ENCODE results near the gene CACNA2D3.

CACNA2D3 gene

DNA sequence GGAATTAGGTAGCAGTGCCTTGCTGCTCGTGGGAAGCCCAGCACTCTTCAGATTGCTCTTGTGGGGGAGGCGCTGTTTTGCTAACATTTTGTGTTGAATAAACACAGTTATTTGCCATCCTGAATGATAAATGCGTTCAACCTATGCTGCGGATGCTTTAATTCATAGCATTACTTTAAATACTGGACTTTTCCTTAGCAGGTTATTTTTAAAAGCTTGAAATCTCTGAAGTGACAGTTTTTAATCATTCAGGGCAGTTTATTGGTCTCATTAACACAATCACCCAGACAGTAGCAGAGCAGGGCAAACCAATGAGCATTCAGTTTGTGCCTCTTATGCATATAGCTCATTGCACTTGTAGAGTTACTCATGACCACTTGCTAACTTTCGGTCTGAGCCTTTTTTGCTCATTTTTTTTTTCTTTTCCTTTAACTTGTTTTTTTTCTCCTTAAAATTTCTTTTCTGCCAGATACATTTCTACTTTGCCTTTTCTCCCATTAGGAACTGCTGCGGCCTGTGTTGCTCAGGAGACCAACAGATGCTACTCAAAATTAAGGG lies 5.2 kb downstream of the CACNA2D3 start:
- Histone ChIP-seq H3K4me2 (ENCODE audit: low read depth, low read length, poor library complexity, severe bottlenecking) (no peak overlapping the region), H3K27me3 (ENCODE audit: low read length) (no peaks in the 10 kb centered on the region), H3K9ac (ENCODE audit: low read length) (no peak overlapping the region), H3K9me2 (replicated peaks; ENCODE audit: insufficient read depth, low read length) (no peaks in the 10 kb centered on the region), H3F3A (ENCODE audit: insufficient read depth) (no peaks in the 10 kb centered on the region), H3K36me3 (ENCODE audit: low read length) (no peaks in the 10 kb centered on the region), H4K20me1 (ENCODE audit: low read depth, low read length) (no peaks in the 10 kb centered on the region), H3K27ac (ENCODE audit: low read depth, low read length) (no peak overlapping the region), H3K79me2 (ENCODE audit: insufficient read depth, low read length) (no peaks in the 10 kb centered on the region), H2AFZ (ENCODE audit: low read depth, low read length, severe bottlenecking) (no peak overlapping the region), H3K4me3 (ENCODE audit: insufficient read depth, low read length, poor library complexity, severe bottlenecking) (no peak overlapping the region), H3K9me3 (ENCODE audit: insufficient read depth, low read length) (no peaks in the 10 kb centered on the region)
- TF ChIP-seq EZH2phosphoT487 (conservative IDR thresholded peaks at IDR 0.05; ENCODE audit: low read length) = no peak
- TF ChIP-seq, protein P1, sequence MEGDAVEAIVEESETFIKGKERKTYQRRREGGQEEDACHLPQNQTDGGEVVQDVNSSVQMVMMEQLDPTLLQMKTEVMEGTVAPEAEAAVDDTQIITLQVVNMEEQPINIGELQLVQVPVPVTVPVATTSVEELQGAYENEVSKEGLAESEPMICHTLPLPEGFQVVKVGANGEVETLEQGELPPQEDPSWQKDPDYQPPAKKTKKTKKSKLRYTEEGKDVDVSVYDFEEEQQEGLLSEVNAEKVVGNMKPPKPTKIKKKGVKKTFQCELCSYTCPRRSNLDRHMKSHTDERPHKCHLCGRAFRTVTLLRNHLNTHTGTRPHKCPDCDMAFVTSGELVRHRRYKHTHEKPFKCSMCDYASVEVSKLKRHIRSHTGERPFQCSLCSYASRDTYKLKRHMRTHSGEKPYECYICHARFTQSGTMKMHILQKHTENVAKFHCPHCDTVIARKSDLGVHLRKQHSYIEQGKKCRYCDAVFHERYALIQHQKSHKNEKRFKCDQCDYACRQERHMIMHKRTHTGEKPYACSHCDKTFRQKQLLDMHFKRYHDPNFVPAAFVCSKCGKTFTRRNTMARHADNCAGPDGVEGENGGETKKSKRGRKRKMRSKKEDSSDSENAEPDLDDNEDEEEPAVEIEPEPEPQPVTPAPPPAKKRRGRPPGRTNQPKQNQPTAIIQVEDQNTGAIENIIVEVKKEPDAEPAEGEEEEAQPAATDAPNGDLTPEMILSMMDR (IDR thresholded peaks at IDR 0.05; ENCODE audit: insufficient read depth, low read length, poor library complexity, severe bottlenecking) = no peak

DNA sequence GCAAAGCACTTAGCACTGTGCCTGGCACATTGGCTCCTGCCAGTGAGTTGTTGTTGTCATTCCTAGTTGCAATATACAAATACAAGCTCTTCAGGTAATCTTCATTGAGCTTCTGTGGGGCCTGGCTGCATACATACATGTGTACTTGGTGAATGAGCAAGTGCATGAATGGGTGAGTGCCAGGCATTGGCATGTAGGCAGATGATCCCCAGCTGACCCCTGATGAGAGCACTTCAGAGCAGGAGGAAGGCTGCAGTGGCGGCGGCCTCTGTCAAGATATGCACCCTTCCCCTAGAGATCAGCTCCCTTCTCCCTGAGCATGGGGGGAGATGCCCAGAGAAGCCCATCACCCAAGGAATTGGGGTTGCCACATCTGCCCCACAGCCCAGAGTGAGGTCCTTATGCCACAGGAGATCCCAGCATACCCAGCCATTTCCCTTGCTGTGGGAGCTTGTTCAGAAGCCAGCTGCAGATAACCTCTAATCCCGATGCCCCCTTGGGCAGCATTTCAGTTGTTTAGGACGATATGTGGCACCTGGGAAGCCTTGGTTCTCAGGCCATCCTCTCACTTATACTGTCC lies 8.8 kb downstream of the CACNA2D3 start:
- TF ChIP-seq, protein P1 (IDR thresholded peaks at IDR 0.05; ENCODE audit: insufficient read depth, low read length, poor library complexity, severe bottlenecking) = no peak
- no peak for TF ChIP-seq EZH2phosphoT487 (conservative IDR thresholded peaks at IDR 0.05; ENCODE audit: low read length)
- no peaks in the 10 kb centered on the region for H4K20me1 ChIP-seq (ENCODE audit: low read depth, low read length)
- no peaks in the 10 kb centered on the region for H3K36me3 ChIP-seq (ENCODE audit: low read length)
- H3K27ac ChIP-seq (ENCODE audit: low read depth, low read length) = no peak overlapping the region
- H3K4me2 ChIP-seq (ENCODE audit: low read depth, low read length, poor library complexity, severe bottlenecking) = no peak overlapping the region
- no peaks in the 10 kb centered on the region for H3K79me2 ChIP-seq (ENCODE audit: insufficient read depth, low read length)
- H2AFZ ChIP-seq (ENCODE audit: low read depth, low read length, severe bottlenecking) = no peak overlapping the region
- no peak overlapping the region for H3K4me3 ChIP-seq (ENCODE audit: insufficient read depth, low read length, poor library complexity, severe bottlenecking)
- no peaks in the 10 kb centered on the region for H3K27me3 ChIP-seq (ENCODE audit: low read length)
- no peaks in the 10 kb centered on the region for H3K9me2 ChIP-seq (replicated peaks; ENCODE audit: insufficient read depth, low read length)
- no peaks in the 10 kb centered on the region for H3K9me3 ChIP-seq (ENCODE audit: insufficient read depth, low read length)
- H3F3A ChIP-seq (ENCODE audit: insufficient read depth) = no peaks in the 10 kb centered on the region
- no peak overlapping the region for H3K9ac ChIP-seq (ENCODE audit: low read length)

DNA sequence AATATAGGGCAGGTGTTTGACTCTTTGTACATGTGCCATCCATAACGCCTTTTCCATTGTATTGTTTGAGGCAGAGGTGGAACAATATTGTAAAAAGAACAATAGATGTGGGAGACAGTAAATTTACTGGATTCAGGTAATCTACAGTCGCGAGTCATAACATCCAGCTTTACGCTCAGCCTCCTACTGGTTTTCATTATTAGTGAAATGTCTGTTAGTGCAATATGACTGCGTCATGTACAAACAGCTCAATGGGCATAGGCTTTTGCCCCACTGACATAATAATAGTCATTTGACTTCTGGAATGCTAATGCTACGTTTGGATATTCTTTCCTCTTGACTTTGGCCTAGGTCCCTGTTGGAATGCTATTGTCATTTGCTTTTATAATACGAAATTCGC lies 9.5 kb downstream of the CACNA2D3 start:
- no peaks in the 10 kb centered on the region for H3K79me2 ChIP-seq (ENCODE audit: insufficient read depth, low read length)
- TF ChIP-seq EZH2phosphoT487 (conservative IDR thresholded peaks at IDR 0.05; ENCODE audit: low read length) = no peak
- TF ChIP-seq, protein P1 (IDR thresholded peaks at IDR 0.05; ENCODE audit: insufficient read depth, low read length, poor library complexity, severe bottlenecking) = no peak
- H3K27me3 ChIP-seq (ENCODE audit: low read length) = no peaks in the 10 kb centered on the region

More for the DNA sequence above, 9.5 kb downstream of the CACNA2D3 start:
- Histone ChIP-seq H3K36me3 (ENCODE audit: low read length) (no peaks in the 10 kb centered on the region), H3K4me3 (ENCODE audit: insufficient read depth, low read length, poor library complexity, severe bottlenecking) (no peak overlapping the region), H3K4me2 (ENCODE audit: low read depth, low read length, poor library complexity, severe bottlenecking) (no peak overlapping the region), H3K9ac (ENCODE audit: low read length) (no peak overlapping the region), H3K9me2 (replicated peaks; ENCODE audit: insufficient read depth, low read length) (no peaks in the 10 kb centered on the region), H3K27ac (ENCODE audit: low read depth, low read length) (no peak overlapping the region), H2AFZ (ENCODE audit: low read depth, low read length, severe bottlenecking) (no peak overlapping the region), H3F3A (ENCODE audit: insufficient read depth) (no peaks in the 10 kb centered on the region), H3K9me3 (ENCODE audit: insufficient read depth, low read length) (no peaks in the 10 kb centered on the region), H4K20me1 (ENCODE audit: low read depth, low read length) (no peaks in the 10 kb centered on the region)

Data from SU-DHL-6 (cell line).